Activated CD8-positive, alpha-beta T cell treated with anti-CD3 and anti-CD28 coated beads for 36 hours (primary cell): ENCODE measurements around the gene FUBP3. TPM values are rescaled to one million over a fixed set of nuclear protein-coding genes. Genes with fewer than 3 reads are reported as not detected.

Source experiments
- ATAC-seq: fragments of 200-7000 bp; cut with Tn5 transposase; one replicate; pipeline ENCODE4 v1.10.0; 2021; ENCODE audit warnings: mild to moderate bottlenecking, moderate library complexity
- CTCF ChIA-PET: fragments of 350-600 bp; sonication (Branson Sonifier 250); formaldehyde crosslinking; loops from one replicate; lab custom pipeline; 2021; ENCODE audit warnings: antibody characterized with exemption; lab: Charles Lee
- POLR2A ChIA-PET: fragments of 350-600 bp; sonication (Branson Sonifier 250); formaldehyde crosslinking; loops from one replicate; lab custom pipeline; 2021; ENCODE audit warnings: antibody characterized with exemption; lab: Charles Lee
- DNase-seq: peaks from one replicate; pipeline ENCODE4 v3.0.0-alpha.2; 2020
- H3K27ac Mint-ChIP-seq: one replicate; pipeline ENCODE4 v1.8.0; 2021; ENCODE audit warnings: mild to moderate bottlenecking, mixed read lengths
- H3K27me3 Mint-ChIP-seq: one replicate; pipeline ENCODE4 v1.8.0; 2021; ENCODE audit warnings: mixed read lengths
- H3K36me3 Mint-ChIP-seq: one replicate; pipeline ENCODE4 v1.8.0; 2021; ENCODE audit warnings: low read depth, mixed read lengths
- H3K4me1 Mint-ChIP-seq: one replicate; pipeline ENCODE4 v1.8.0; 2021; ENCODE audit warnings: low read depth, mixed read lengths
- H3K4me3 Mint-ChIP-seq: one replicate; pipeline ENCODE4 v1.8.0; 2021; ENCODE audit warnings: mild to moderate bottlenecking, moderate library complexity, mixed read lengths
- H3K9me3 Mint-ChIP-seq: one replicate; pipeline ENCODE4 v1.8.0; 2021; ENCODE audit warnings: mixed read lengths
- intact Hi-C: fragments of 100-400 bp; cut with micrococcal nuclease; formaldehyde crosslinking; loops from one replicate; pipeline ENCODE4 v1.10.0; 2022
- total RNA-seq, 2 experiments: library from RNA; stranded (reverse); gene quantifications; one replicate each; pipeline ENCODE4 v1.2.3, GENCODE V29; 2021
- TF ChIP-seq, protein P1 (sequence below): fragments of 200-600 bp; IDR thresholded peaks from one replicate; pipeline ENCODE4 v1.8.0; 2022; ENCODE audit warnings: antibody characterized with exemption, mild to moderate bottlenecking

Gene FUBP3
- total RNA-seq, 2 experiments from 2014 or later = 32.9 to 42.9 TPM

- Mint-ChIP-seq H3K4me1 (no peaks in the 10 kb centered on the region), H3K9me3 (no peaks in the 10 kb centered on the region), H3K4me3 (no peak overlapping the region), H3K27me3 (no peaks in the 10 kb centered on the region), H3K36me3 (peaks cover 23% of the 10 kb centered on the region), H3K27ac (no peak overlapping the region)
- DNase-seq (no peak), ATAC-seq (no peak)
- POLR2A ChIA-PET = no interaction called here
- TF ChIP-seq, protein P1, sequence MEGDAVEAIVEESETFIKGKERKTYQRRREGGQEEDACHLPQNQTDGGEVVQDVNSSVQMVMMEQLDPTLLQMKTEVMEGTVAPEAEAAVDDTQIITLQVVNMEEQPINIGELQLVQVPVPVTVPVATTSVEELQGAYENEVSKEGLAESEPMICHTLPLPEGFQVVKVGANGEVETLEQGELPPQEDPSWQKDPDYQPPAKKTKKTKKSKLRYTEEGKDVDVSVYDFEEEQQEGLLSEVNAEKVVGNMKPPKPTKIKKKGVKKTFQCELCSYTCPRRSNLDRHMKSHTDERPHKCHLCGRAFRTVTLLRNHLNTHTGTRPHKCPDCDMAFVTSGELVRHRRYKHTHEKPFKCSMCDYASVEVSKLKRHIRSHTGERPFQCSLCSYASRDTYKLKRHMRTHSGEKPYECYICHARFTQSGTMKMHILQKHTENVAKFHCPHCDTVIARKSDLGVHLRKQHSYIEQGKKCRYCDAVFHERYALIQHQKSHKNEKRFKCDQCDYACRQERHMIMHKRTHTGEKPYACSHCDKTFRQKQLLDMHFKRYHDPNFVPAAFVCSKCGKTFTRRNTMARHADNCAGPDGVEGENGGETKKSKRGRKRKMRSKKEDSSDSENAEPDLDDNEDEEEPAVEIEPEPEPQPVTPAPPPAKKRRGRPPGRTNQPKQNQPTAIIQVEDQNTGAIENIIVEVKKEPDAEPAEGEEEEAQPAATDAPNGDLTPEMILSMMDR = no peak
- CTCF ChIA-PET = no interaction called here
- intact Hi-C loops = no loop called here
These were observed 48.8 kb downstream of the FUBP3 start for GRCh38 chr9:130627896-130628792.

DNA sequence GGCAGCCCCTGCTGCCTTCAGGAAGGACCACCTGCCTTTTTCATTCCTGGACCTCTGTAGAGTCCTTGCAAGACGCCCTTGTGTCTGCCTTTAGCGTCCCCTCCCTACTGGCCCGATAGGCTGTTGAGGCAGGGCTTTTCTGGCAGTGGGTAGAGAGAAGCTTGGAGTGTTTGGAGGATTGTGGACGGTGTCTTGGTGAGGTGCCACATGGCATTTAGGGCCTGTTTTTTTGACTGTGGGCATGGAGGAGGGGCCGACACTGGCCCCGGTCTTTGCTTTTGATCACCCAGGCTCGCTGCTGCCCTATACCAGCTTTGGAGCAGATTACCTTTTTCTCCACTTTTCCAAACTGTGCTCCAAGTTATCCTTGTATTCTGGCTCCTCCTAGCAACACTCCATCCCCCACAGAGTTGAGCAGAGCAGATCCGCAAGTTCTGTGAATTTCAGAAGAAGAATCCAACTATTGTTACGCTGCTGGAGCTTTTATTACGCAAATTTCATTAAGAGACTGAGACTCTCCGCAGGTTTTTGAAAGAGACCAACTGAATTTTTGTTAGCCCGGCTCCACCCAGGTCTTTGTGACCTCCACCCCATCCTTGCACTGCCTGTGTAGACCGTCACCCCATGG lies 50.2 kb downstream of the FUBP3 start:
- TF ChIP-seq, protein P1 = no peak
- H3K27ac Mint-ChIP-seq = no peak overlapping the region
- H3K9me3 Mint-ChIP-seq = no peaks in the 10 kb centered on the region
- ATAC-seq (no peak), DNase-seq (no peak)
- ChIA-PET POLR2A (no interaction called here), CTCF (no interaction called here)
- peaks cover 19% of the 10 kb centered on the region for H3K36me3 Mint-ChIP-seq
- H3K4me3 Mint-ChIP-seq = no peak overlapping the region
- H3K4me1 Mint-ChIP-seq = no peaks in the 10 kb centered on the region
- no peaks in the 10 kb centered on the region for H3K27me3 Mint-ChIP-seq
- intact Hi-C loops = no loop called here

- H3K36me3 Mint-ChIP-seq = peaks cover 19% of the 10 kb centered on the region
- POLR2A ChIA-PET = no interaction called here
- intact Hi-C loops = no loop called here
- no peak overlapping the region for H3K27ac Mint-ChIP-seq
- no peaks in the 10 kb centered on the region for H3K4me1 Mint-ChIP-seq
- H3K27me3 Mint-ChIP-seq = no peaks in the 10 kb centered on the region
- H3K4me3 Mint-ChIP-seq = no peak overlapping the region
- TF ChIP-seq, protein P1 = no peak
- no peak for DNase-seq
- CTCF ChIA-PET = no interaction called here
- H3K9me3 Mint-ChIP-seq = no peaks in the 10 kb centered on the region
- no peak for ATAC-seq
These were observed 50.7 kb downstream of the FUBP3 start for GRCh38 chr9:130630071-130630450.

GRCh38 chr9:130630506-130631330 lies 51.3 kb downstream of the FUBP3 start:
- H3K27ac Mint-ChIP-seq = no peak overlapping the region
- CTCF ChIA-PET = no interaction called here
- POLR2A ChIA-PET = no interaction called here
- H3K4me3 Mint-ChIP-seq = no peak overlapping the region
- H3K9me3 Mint-ChIP-seq = no peaks in the 10 kb centered on the region
- intact Hi-C loops = no loop called here
- no peak for ATAC-seq
- peaks cover 17% of the 10 kb centered on the region for H3K36me3 Mint-ChIP-seq
- TF ChIP-seq, protein P1 = no peak
- no peaks in the 10 kb centered on the region for H3K27me3 Mint-ChIP-seq
- H3K4me1 Mint-ChIP-seq = no peaks in the 10 kb centered on the region
- no peak for DNase-seq
